GM18951 (cell line): Measurements from ENCODE around the gene RSPRY1.

ENCODE experiments used
- POLR2A ChIP-seq: IDR thresholded peaks from 4 replicates; pipeline ENCODE4 v1.6.1; 2011; ENCODE audit warnings: mild to moderate bottlenecking; ENCODE audit not compliant: insufficient read length, insufficient read depth; ENCODE audit errors: extremely low read depth
- in situ Hi-C: fragments of 300-500 bp; cut with MboI; formaldehyde crosslinking; loops from one replicate; pipeline ENCODE4 v1.12.0; 2022; ENCODE audit warnings: low sequenced_read_pairs, mixed read lengths, inconsistent platforms; ENCODE audit not compliant: unreplicated experiment

Gene RSPRY1

DNA sequence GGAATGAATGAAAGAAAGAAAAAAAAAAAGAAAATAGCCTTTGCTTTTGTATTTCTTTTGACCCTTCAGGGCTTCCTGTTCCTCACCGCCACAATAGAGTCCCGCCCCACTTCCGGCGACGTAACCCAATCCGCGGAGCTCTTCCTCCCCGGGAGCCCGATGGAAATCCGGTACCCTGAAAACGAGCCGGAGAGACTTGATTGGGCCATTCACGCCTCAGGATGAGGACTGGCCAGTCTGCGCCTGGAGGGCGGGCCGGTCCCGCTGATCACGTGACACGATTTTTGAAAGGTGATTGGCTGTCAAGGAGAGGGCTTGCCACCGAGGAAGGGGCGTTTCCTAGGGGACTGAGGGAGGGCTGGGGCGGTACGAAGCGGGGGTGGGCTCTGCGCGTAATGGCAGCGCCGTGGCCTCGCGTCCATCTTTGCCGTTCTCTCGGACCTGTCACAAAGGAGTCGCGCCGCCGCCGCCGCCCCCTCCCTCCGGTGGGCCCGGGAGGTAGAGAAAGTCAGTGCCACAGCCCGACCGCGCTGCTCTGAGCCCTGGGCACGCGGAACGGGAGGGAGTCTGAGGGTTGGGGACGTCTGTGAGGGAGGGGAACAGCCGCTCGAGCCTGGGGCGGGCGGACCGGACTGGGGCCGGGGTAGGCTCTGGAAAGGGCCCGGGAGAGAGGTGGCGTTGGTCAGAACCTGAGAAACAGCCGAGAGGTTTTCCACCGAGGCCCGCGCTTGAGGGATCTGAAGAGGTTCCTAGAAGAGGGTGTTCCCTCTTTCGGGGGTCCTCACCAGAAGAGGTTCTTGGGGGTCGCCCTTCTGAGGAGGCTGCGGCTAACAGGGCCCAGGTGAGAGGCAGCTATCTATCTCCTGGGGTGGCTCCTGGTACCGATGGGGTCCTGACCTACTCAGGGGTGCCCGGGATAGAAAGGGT, at the start of gene RSPRY1, which contains the start of gene PSME3IP1:
RSPRY1 (plus strand) TSS at position 385 of the 927 bp plus-strand sequence. CDS start 18,330 bp downstream, outside the sequence.
PSME3IP1 (minus strand) TSS at position 95 of the 927 bp plus-strand sequence. CDS start 12,185 bp downstream, outside the sequence.
- in situ Hi-C loops = no loop called here

DNA sequence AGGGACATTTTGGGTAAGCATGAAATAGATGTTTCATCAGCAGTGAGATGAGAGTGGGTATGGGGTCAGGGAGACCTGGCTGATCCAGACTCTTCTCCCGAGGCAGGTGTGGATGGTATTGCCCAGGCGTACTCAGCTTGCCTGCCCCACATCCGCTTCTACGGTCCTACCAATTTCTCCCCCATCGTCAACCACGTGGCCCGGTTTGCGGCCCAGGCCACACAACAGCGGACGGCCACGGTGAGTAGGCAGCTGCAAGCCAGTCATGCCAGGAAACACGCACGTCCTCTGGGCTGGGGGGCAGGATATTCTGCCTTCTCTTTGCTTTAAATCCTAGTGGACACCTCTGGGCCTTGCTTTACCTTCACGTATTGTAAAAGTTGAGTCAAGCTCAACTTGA, 49.1 kb upstream of the RSPRY1 start:
- no peak for TF ChIP-seq POLR2A
- in situ Hi-C loops = no loop called here

More for the DNA sequence above, at the start of gene RSPRY1, which contains the start of gene PSME3IP1:
- TF ChIP-seq POLR2A = peak; percentile 76

DNA sequence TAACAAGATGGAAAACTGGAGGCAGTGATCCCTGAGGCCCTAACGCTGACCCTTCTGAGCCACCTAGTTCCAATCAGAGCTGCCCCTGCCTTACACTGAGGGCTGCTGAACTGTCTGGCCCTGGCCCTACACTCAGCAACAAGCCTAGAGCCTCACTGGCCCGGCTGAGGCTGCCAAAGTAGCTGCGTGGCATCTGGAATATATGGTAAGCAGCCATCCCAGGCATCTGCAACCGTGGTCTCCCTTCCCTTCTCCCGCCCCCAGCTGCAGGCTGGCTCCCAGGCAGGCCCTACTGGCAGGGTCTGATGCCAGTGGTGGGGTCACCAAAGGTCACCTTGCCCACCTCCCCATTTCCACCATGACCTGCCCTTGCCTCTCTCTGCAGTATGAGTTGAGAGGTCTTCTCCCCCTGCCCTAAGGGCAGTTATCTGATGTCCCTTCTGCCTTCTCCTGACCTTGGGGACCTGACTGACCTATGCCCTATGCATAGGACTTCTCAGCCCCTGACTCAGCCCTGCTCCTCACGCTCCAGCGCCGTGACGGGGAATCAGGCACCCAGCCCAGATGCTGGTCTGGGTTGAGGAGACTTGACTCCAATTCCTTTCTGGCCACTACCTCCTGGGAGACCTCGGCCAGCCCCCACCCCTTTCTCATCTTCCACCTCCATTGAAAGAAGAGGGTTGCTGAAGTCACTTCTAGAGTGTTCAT, 48.4 kb upstream of the RSPRY1 start:
- no peak for TF ChIP-seq POLR2A
- in situ Hi-C loops = no loop called here

DNA sequence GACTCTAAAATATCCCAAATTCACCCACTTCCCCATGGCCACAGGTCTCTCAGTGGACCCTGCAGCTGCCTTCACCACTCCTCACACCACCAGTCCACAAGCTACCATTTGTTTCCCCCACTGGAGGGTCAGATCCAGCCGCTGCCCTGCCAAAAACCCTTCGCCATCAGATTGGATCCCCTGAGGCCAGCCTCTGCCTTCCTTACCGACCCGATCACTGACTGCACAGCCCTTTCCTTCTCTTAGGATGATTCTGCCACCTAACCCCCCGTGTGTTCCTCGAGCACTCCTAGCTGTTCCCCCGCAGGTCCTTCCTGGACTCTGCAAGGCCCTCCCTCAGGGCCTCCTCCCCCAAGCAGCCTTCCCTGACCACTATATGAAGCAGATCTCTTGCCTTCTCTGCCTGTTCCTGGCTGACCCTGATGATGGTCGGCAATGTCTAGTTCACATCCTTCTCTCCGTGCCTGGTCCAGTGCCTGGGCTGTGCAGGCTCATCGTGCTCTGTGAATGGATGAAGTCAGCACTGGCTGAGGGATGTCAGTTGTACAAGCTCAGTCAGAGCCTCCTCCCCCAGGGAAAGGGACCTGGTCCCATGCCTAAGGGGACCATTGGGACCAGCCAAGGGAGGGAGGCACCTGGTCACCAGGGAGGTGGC, 47.7 kb upstream of the RSPRY1 start:
- in situ Hi-C loops = no loop called here
- no peak for TF ChIP-seq POLR2A

DNA sequence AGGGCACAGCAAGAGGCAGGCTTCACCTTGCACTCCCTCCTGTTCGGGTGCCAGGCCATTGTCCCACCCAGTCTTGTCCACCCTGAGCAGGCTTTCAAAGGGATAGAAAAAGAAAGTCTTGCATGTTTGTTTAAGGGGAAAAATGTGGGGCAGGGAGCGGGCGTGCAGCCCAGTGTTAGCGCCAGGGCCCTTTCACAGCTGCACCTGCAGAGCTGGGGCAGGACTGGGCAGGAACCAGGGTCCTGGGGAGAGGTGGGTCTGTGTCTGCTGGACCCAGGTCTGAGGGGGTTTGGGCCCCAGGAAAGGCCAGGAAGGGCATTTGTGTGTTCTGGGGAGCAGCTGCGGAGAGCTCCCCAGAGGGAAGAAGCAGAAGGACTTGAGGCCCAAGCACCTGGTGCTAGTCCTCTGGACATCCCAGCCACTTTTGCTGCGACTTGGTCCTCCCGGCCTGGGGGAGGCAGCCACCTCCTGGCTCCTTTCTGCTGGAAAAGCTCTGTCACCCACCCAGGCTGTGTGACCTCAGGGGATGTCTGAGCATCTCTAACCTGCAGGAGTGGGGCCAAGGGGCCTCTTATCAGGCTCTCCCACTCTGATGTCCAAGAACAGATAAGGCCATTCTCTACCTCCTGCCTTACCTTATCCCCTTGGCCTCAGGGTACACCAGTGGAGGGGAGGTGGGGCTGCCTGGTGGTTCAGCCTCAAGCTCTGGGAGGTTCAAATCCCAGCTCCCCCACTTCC, 45.0 kb upstream of the RSPRY1 start:
- no peak for TF ChIP-seq POLR2A
- in situ Hi-C loops = no loop called here

DNA sequence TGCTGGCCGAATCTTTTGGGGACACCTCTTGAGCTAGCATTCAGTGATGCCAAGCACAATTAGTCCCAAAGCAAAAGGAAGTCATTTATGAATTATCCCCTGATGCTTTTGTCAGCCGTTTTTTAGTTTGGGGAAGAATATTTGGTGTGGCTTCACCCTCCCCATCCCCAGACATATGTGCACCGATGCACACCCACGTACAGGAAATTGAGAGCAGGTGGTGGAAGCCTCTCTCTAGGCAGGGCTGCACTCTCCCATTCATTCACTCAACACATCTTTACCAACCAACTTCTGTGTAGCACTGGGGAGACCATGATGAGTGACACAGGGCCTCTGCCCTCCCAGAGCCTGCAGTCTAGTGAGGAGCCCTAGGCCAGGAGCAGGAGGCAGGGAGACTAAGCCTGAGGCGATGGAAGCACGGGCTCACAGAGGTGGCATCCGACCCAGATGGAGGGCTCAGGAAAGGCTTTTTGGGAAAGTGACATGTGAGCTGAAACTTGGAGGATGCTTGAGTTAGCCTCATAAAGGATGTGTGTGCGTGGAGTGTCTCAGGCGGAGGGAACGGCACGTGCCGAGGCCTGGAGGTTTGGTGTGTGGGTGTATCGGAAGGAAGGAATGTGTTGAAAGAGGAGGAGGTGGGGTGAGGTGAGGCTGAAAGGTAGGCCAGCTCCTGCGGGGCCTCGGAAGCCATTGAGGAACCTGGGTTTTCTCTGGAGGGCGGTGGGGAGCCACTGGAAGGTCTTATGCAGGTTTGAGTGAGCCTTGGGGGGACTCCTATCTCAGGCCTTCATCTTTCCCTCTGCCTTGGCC, 44.1 kb upstream of the RSPRY1 start:
- no peak for TF ChIP-seq POLR2A
- in situ Hi-C loops = no loop called here

DNA sequence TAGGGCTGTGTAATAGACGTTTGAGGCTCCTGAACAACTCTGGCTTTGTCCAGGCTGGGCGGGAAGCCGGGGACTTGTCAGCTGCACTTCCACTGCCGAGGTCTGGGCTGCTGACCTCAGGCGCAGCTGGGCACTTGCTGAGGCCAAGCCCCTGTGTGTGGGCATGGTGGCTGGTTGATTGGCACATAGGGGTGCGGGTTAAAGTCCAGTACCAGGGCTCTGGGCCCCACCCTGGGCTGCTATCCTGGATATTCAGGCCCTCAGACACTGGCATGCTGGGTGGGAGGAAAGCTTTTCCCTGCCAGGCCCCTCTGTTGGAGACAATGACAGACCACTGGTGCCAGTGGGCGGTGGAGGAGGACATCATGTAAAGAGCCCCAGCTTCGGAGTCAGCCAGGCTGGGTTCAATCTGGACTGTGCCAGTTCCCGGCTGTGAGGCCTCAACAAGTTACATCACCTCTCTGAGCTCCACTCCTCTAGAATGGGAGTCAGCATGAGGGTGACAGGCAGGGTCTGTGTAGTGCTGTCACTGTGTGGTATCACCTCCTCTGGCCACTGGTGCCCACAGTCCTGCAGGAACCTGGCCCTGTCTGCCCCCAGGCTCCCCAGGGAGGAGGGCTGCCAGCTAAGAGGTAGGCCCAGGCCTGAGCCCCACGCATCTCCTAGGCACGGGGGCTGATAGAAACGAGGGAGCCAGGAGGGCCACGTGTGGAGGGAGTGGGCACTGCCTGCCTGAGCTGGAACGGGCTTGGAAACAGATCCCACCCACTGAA, 42.8 kb upstream of the RSPRY1 start:
- in situ Hi-C loops = no loop called here
- TF ChIP-seq POLR2A = no peak

DNA sequence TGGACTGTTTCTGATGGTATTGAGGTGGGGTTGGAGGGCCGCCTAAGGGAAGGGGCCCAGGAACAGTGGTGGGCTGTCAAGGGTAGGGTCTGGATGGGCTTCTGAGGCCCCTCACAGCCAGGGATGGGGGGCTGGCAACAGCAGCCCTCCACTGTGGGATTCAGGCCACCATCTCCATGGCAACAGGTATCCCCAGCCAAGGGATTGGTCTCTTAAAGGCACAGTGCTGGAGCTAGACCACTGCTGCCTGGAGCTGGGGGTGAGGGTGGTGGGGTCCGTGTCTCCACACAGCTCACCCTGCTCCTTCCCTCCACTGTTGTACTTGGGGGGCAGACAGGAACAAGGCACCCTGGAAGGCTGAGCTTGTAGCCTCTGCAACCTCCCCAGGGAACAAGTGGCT, 42.1 kb upstream of the RSPRY1 start:
- in situ Hi-C loops = no loop called here
- no peak for TF ChIP-seq POLR2A

DNA sequence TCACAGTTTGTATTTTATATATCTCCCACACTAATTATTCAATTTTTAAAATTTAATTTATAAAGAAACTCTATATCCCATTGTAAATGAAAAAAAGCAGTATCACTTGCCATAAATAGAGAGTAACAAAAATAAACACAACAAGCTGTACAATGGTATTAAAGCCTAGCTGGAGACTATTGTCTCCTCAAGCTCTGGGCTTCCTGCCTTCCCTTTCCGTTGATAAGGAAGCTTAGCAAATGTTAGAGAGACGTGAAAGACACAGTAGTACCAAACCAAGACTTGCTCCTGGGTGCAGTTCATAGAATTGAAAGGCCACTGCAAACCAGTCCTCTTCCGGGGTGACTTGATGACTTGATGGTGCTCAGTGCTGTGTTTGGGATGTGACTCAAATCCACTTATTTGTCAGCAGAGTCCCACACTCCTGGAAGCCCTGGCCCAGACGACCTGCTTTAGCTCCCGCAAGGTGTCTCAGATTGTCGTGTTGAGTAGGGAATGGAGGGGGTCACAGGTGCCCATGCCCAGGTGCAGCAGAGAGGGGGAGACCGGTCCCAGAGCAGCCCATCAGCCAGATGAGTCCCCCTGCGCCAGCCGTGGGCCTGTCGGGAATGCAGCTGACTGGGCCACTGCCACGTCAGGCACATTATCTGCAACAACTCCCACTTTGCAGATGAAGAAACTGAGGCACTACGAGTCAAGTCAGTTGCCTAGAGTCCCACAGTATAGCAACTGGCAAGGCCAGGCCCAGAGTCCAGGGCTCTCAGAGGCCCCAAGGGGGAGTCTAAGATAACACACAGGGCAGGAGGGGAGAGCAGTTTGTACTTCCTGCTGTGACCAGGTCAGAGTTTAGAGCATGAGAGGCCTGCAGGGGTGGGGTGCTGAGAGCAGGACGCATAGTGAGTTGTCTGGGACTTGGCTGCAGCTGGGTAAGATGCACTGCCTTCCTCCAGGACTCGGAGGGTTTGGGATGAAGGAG, 40.8 kb upstream of the RSPRY1 start:
- no peak for TF ChIP-seq POLR2A
- in situ Hi-C loops = no loop called here

DNA sequence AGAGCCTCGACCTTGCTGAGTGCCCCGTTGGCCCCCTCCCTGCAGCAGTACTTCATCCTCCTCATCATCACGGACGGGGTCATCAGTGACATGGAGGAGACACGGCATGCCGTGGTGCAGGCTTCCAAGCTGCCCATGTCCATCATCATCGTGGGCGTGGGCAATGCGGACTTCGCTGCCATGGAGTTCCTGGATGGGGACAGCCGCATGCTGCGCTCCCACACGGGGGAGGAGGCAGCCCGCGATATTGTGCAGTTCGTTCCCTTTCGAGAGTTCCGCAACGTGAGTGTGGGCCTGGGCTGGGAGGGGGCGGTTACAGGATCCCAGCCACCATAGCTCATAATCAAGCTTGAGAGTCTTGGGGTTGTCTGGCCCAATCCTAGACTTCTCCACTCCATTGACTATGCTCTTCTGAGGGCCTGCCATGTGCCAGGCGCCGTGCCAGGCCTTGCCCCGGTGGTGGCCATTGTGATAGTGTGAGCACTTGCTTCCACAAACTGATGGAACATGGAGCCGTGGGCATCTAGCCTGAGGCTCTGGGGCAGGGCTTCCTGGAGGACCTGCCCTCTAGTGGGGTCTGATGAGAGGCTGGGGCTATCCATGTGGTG, 40.0 kb upstream of the RSPRY1 start:
- in situ Hi-C loops = no loop called here
- TF ChIP-seq POLR2A = no peak
